HEK293T (cell line): ENCODE results near the gene SHH.

Source experiments
- ARNT ChIP-seq: fragments of 450-650 bp; IDR thresholded peaks from 2 replicates; pipeline ENCODE4 v1.6.1; 2017; ENCODE audit warnings: mild to moderate bottlenecking
- BHLHE40 ChIP-seq: fragments of 450-650 bp; IDR thresholded peaks from 2 replicates; pipeline ENCODE4 v1.6.1; 2016; ENCODE audit warnings: mild to moderate bottlenecking, moderate library complexity, borderline replicate concordance
- CTBP1 ChIP-seq: fragments of 450-650 bp; IDR thresholded peaks from 2 replicates; pipeline ENCODE4 v1.6.1; 2016; ENCODE audit warnings: borderline replicate concordance
- ELF4 ChIP-seq: fragments of 450-650 bp; IDR thresholded peaks from 2 replicates; pipeline ENCODE4 v1.6.1; 2017; ENCODE audit warnings: antibody characterized with exemption
- FOXA1 ChIP-seq: fragments of 450-650 bp; IDR thresholded peaks from 2 replicates; pipeline ENCODE4 v1.6.1; 2016; ENCODE audit warnings: mild to moderate bottlenecking
- FOXK2 ChIP-seq: fragments of 450-650 bp; IDR thresholded peaks from 2 replicates; pipeline ENCODE4 v1.6.1; 2016; ENCODE audit warnings: mild to moderate bottlenecking
- FOXM1 ChIP-seq: fragments of 450-650 bp; IDR thresholded peaks from 2 replicates; pipeline ENCODE4 v1.6.1; 2017; ENCODE audit warnings: mild to moderate bottlenecking, borderline replicate concordance
- HDGF ChIP-seq: fragments of 450-650 bp; IDR thresholded peaks from 2 replicates; pipeline ENCODE4 v1.6.1; 2017; ENCODE audit warnings: antibody characterized with exemption, borderline replicate concordance
- NFRKB ChIP-seq: fragments of 450-650 bp; IDR thresholded peaks from 2 replicates; pipeline ENCODE4 v1.6.1; 2016; ENCODE audit warnings: mild to moderate bottlenecking, moderate library complexity
- SUZ12 ChIP-seq: fragments of 450-650 bp; IDR thresholded peaks from 2 replicates; pipeline ENCODE4 v1.6.1; 2016; ENCODE audit warnings: mild to moderate bottlenecking
- TARDBP ChIP-seq: fragments of 450-650 bp; IDR thresholded peaks from 2 replicates; pipeline ENCODE4 v1.6.1; 2016

- TF ChIP-seq NFRKB (no peak), SUZ12 (no peak), FOXK2 (no peak), HDGF (no peak), FOXA1 (no peak), TARDBP (no peak), CTBP1 (no peak), ELF4 (no peak), FOXM1 (no peak), ARNT (no peak), BHLHE40 (no peak)
These were observed 12.1 kb upstream of the SHH start for GRCh38 chr7:155824227-155824886.
